ENCODE measurements around the gene HOXA5.

- TF ChIP-seq CTCF (IDR thresholded peaks at IDR 0.05) (no peak), ZFX (IDR thresholded peaks at IDR 0.05; ENCODE audit: borderline replicate concordance) (no peak)
These were observed 28.1 kb downstream of the HOXA5 start for GRCh38 chr7:27115221-27116026.

Measured in 22Rv1 (cell line).